ENCODE results near the gene TTC39C.

- TF ChIP-seq CTCF (conservative IDR thresholded peaks at IDR 0.05; ENCODE audit: low read length) (no peak), EZH2phosphoT487 (IDR thresholded peaks at IDR 0.05; ENCODE audit: borderline replicate concordance, low read depth, low read length) (no peak)
These were observed 127.8 kb downstream of the TTC39C start for GRCh38 chr18:24142376-24142775.
